Activated CD8-positive, alpha-beta memory T cell treated with anti-CD3 and anti-CD28 coated beads, Interleukin-2, amount 50 U/mL, for 1 hour (primary cell): ENCODE data around the gene ABCB9.

Source experiments
- DNase-seq: peaks from one replicate; pipeline ENCODE4 v3.0.0-alpha.2; 2020; ENCODE audit errors: extremely low read depth

Gene ABCB9

DNA sequence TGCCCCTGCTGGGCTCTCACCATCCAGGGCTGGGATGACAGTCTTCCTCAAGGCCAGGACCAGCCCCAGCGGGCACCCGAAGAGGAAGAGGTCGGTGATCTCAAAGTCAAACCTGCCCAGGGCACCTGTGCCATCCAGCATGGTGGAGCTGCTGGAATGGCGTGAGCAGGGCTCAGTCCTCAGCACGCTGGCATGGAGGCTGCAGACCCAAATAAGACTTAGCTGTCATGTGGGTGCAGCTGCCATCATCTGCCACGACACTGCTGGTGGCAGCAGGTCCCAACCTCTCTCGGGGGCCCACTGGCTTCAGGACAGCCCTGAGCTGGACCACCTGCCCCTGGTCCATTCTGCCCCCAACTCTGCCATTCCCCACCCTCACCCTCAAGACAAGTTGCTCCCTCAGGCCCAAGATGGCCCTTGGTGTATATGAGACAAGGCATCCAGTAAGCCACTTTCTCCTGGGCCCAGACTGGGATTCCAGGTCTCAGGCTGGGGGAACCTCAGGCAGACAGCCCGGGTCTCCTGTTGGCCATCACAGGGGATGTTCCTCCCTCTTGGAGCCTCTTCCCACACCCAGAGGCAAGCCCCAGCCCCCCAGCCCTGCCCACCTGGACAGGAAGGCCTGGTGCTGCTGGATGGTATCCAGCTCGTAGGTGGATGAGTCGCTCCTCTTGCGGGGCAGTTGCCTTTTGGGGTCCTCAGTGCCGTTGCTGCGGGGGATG, 28.7 kb upstream of the ABCB9 start:
- no peak for DNase-seq

DNA sequence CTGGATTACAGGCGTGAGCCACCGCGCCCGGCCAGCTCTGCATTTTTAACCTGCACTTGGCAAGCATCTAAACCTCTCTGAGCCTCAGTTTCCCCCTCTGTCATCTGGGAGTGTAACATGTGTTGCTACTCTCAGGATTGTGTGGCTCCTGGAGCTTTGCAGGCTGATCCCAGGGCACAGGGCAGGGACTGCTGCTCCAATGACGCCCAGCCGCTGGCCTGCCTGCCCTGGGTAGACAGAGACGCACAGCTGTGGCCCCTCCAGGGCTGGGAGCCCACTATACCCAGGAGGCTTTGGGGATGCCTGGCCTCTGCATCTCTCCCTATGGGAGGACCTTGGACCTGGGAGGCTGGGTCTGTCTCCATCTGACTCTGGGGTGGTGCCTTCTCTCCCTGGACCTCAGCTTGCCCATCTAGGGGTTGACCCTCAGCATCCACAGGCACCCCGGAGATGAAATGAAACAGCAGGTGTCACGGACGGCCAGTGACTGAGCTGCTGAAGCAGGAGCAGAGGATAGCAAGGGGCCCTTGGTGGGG, 27.9 kb upstream of the ABCB9 start:
- no peak for DNase-seq

DNA sequence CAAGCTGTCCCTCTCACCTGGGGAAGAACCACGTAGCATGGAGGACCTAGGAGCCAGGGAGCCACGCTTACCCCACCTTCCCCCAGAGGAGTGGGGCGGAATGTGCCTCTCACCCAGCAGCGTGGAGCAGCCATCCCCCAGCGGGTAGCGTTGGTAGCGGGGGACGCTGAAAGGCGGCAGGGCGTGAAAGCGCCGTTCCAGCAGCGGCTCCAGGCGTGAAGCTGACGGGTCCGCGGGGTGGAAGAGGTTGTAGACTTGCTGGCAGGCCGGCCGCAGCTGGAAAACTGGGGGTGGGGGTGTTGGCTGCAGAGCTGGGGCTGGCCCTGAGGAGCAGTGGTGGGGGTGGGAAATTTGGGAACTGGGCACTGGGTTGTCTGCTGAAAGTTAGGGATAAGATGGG, 26.1 kb upstream of the ABCB9 start:
- DNase-seq, result no peak

DNA sequence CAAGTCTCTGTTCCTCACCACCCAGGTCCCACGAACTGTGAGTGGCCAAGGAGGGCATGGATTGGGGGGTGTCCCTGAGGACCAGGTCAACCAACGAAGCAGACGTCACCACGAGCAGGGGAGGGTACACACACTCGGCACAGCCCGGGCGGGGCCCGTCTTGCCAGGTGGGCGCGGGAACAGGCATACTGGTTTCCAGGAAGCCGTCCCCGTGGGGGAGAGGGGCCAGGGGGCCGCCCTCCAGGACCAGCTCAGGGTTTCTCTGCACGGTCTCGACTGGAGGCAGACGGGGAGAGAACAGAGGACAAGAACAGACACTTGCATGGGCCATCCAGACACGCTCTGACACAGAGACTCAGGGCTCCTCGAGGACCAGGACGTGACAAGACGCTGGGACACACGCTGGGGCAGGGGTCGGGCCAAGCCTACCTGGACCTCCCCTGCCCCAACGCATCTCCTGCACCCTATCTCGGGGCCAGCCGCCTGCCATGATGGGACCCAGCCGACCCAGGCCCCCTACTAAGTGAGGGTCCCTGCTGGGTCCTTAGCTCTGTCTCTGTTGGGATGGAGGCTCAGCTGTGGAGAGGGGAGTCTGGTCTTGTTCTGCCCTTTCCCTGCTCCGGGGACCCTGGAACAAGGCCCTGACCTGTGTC, 25.5 kb upstream of the ABCB9 start:
- DNase-seq, result no peak

DNA sequence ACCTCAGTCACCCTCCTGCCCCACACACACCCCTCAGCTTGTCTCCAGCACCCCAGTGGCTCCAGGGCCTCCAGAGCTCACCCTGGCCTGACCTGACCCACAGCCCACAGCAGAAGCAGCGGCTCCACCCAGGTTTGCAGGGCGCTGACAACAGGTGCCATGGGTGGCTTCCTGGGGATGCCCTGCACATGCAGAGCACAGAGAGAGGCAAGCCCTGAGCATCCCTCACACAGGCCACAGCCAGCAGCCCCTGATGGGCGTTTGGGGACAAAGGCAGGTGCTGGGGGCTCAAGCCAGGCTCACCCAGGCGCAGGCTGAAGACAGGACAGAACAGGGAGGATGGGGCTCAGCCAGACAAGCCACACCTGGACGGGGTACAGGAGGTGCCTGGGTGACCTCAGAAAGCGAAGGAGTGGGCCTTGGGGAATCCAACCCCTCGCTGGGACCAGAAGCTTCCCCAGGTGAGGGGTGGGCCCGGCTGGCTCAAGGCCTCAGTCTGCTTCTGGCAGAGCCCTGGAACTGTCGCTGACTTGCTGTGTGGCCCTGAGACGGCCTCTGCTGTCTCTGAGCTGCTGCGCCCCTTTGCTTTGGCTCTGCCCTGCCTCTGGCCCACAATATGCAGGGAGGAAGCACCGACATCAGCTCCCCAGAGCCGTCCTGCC, 24.8 kb upstream of the ABCB9 start:
- DNase-seq, result no peak

DNA sequence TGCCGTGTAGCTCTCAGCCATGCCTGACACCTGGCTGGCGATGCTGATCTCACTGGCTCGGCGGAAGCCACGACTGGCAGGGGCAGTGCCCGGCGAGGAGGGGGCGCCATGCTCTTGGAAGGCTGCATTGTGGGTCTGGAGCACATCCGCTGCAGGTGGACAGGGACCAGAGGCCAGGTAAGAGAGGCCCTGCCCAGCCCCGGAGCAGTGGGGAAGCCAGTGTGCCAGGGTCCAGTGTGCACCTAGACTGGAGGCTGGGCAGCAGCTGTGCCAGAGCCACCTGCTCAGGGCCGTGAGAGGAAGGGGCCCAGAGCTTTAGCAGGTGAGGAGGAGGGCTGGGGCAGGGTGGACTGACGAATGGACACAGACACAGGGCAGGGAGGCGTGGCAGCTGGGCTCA, 24.3 kb upstream of the ABCB9 start:
- no peak for DNase-seq

DNA sequence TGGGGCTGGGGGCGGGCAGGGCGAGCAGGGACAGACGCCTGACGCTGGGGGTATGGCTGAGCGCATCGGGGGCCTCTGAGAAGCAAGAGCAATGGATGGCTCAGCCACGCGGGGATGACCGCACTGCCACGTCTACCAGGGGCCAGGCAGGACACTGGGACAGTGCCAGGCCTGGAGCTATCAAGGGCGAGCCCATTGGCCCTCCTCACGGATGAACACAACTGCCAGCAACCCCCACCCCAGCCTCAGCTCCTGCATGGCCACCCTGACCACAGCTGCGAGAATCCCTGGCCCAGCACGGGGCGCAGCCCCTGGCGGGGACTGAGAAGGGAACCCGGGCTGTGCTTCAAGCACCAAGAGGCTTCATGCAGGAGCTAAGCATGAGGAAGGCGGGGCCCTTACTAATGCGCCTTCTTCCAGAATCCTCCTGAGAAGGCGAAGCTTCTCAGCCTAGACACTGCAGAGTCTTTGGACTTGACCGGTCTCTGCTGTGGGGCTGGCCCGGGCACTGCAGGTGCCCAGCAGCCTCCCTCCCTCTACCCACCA, 23.7 kb upstream of the ABCB9 start:
- DNase-seq, result no peak

DNA sequence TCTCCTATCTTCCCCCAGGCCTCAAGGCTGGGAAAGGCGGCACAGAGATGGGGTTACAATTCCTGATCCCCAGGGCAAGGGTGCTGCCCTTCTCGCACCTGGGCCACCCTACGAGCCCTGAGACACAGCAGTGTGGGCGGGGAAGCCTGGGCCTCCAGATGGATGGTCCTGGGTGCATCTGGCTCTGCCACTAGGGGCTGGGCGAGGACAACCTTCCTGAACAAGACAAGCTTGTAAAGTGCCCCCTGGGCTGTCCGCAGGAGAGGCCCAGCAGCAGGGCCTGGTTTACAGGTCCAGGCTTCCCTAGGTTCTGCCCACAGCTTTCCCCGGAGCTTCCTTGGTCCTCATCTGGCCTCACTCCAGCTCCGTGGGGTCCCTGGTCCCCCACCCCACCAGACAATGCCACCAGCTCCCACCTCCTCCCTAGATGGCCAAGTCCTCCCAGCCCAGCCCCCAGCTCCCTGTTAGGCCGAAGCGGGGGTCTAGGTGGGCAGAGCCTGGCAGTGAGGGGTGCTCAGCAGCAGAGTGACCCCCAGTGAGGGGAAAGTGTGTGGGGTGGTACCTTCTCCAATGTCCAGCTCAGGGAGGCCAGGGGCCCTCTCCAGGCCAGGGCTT, 23.1 kb upstream of the ABCB9 start:
- no peak for DNase-seq

DNA sequence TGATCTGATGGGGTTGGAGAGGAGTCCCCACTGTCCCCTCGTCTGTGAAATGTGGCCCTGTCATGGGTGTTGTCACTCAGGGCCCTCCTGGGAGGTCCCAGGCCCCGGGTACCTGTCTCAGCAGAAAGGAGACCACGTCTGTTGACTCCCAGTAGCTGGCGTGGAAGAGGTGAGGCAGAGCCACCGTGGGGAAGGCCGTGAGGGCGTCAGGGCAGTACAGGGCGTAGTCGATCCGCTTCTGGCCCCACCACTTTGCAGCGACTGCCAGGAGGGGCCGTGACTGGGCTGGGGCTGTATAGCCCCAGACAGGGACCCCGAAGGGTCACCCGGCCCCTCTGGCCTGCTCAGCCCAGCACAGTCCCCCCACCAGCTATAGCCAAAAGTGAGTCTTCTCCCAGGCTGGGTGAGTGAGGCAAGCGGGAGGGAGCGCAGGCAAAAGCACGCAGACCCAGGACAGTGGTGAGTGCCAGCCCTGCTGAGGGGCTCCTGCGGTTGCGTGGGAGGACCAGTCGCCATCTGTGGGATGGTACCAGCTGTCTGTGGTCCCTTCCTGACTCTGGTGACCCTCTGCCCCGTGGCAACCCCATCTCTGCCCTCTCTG, 22.4 kb upstream of the ABCB9 start:
- DNase-seq, result no peak

DNA sequence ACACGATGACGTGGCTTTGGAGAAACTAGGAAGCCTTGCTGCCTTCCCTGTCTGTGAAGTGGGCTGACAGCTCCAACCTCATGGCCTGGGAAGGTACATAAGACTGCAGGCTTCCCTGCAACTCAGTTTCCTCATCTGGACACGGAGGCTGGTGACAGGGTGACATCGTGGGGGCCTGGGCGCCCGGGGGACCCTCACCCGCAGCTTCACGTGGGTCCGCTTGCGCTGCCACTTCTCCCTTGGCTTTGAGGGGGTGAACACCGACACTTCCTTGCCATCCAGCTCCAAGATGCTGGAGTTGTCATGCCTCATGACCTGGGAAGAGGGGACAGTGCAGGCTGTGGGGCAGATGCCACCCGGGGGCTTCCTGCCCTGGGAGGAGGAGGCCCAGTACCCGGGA, 21.8 kb upstream of the ABCB9 start:
- DNase-seq, result no peak

DNA sequence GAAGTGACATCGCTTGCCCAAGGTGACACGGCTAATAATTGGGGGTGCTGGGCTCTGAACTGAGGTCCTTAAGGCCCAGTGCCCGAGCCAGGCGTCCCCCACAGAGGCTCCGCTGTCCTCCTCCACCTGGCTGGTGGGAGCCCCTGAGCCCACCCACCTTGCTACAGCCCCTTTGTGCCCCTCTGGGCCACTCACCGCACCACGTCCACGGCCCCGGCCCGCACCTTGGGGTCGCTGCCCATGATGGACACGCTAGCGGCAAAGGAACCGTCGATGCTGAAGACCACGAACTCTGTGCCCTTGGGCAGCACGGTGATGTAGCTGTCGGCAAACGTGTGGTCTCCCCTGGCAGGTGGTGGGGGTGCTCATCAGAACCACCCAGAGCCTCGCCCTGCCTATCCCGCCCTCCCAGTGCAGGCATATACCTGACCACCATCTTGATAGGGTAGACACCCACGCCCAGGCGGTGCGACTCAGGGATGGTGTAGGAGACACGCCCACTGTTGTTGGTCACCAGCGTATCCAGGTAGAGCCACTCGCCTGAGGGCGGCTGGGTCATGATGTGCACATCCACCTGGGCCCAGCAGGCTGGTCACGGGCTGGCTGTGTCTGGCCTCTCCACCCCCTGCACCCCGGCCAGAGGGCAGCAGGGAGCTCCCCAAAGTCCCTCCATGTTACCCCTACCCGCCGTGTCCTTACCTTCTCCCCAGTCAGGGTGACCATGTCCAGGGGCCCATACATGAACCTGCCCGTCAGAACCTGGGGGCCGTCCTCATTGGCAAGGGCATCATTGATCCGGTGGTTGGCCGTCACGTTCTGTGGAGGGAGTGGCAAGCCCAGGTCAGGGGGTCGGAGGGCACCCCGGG, 21.1 kb upstream of the ABCB9 start:
- no peak for DNase-seq

DNA sequence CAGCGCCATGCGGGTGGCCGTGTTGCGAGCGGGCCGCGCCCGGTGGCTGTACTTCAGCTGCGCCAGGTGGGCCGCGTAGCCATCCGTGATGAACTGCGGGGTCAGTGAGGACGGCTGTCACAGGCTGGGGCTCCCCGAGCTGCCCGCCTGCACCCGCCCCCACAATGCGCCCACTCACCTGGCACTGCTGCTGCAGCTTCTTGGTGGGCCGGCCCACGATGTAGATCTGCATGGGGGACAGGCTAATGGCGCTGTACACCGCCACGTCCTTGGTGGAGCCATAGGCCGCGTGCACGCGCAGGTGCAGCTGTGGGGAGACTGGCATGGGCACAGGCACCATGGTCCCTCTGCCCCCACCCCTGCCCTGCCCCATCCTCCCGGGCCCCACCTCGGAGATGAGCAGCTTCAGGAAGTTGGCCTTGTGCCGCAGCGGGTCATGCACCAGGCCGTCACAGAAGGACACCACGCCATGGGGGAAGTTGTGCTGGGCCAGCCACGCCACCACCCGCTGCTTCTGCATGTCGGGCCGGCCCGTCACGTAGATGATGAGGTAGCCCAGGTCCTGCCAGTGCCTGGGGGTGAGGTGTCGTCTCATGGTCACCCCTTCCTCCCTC, 20.1 kb upstream of the ABCB9 start:
- no peak for DNase-seq

DNA sequence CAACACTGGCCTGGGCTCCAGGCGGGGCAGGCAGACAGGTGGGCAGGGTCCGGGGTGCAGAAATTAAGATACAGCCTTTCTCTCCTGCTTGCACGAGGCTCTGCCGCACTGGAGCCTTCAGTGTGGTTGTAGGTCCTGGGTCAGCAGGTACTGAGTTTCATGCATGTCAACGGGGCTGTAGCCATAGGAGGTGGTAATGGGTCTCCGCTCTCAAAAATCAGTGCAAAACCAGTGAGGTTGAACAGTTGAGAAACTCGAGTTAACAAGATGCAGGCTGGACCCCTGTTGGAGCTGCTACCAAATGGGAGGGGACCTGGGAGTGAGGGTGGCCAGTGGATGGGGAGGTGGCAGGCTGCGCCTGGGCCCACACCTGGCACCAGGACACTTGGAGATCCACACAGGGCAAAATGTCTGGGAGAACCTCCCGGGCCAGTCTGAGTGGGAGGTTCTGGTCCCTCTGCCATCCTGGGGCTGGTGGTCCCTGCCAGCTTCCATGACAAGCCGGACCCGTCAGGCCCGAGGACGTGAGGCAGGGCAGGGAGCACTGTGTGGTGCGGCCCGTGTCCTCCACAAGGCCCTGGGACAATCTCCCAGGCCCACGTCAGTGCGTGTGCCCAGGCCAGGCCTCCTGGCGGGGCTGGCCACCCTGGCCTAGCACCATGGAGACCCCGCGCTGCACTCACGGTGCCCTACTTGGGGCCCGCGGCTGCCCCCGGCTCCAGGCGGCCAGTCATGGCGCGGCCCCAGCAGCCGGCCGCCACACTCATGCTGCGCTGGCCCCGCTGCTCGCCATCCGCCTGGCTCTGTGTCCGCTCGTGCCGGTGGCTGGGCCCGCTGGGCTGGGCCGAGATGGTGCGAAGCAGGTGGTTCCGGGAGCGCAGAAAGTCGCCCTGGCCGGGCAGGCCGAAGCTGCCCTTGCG, 19.3 kb upstream of the ABCB9 start:
- DNase-seq, result no peak

DNA sequence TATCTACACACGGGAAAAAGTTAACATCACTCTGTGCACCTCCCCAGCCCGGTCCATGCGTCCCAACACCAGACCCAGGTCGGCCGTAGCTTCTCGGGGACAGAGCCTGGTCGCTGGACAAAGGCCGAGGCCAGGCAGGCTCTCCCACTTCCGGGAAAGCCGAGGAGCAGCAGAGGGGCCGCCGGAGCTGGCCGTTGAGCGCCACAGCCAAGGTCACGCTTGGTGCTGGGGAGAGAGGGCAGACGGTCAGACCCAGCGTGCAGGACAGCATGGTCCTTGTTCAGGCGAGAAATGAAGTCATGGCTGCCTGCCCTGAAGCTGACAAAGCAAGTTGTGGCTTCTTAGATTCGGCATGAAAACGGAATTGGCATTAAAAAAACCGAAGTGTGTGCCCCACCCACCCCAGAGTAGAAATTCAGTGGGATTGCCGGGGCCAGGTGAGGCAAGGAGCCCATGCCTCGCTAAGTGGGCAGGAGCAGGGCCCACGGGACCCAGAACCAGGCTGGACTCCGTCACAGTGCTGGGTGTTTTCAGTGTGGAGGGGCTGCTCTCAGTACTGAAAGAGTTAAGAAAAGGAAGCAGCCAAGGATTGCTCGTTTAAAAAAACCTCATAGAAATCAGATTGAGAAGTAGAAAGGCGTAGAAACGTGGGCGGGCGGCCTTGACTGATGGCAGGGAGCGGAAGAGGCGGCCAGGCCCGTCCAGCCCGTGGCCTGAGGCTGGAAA, 18.5 kb upstream of the ABCB9 start:
- no peak for DNase-seq

DNA sequence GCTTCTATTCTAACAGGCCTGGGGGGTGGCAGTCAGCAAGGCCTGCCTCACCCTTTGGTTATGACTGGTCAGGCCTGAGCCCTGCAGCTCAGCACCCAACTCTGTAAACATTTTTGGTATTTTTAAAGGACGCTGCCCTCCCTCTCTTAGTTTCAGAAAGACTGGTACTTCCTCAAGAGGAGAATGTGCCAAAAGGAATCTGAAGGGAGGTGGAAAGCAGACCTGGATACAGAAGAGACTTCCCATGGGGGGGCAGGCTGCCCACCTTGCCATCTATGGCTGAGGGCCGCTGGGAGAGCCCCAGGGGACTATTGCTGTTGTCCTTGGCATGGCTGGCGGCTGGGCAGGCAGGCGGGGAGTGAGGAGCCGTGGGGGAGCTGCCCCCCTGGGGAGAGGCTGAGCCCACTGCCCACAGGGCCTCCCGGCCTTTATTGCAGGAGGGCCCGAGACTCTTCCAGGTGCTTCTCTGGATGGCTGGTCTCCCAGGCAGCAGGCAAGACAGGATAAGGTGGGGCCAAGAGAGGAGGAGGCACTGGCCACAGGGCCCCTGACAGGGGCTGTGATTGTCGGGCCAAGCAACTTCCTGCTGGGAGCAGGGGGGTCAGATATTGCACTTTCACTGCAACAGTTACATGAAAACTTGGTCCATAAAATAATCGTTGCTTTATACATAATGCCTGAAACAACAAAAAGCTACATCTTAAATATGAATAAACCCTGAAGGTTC, 17.7 kb upstream of the ABCB9 start:
- DNase-seq, result no peak

DNA sequence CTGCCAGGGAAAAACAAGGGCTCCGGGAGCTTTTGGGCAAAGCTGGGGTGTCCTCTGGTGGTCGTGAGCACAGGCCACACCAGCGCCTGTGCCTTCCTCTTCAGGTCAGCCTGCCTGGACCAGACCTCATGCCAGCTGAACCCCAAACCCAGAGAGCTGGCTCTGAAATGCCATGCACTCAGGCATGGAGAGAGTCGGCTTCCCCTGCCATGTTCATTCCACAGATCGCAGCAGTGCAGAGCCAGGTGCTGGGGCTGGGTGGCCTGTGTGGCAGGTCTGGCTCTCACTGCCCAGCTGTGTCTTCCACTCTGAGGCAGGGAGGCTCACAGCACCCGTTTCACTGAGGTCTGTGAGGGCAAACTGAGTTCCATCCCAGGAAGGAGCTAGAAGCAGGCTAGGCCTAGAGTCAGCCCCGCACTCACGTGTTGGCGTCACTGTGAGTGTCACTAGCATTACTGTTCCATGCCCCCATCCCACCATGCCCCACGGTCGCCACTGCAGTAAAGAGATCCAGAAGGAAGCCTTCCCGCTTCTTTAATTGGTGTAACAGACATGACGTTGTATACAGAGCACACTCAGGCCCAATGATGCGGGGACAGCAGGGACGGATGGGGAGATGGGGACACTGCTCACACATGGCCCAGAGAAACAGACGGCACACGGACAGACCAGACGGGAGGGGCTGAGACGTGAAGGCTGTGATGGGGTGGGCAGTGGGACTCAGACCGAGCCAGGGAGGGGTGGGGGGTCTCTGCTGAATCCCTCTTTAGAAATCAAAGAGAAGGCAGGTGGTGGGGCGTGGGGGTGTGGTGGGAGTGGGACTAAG, 16.9 kb upstream of the ABCB9 start:
- no peak for DNase-seq

DNA sequence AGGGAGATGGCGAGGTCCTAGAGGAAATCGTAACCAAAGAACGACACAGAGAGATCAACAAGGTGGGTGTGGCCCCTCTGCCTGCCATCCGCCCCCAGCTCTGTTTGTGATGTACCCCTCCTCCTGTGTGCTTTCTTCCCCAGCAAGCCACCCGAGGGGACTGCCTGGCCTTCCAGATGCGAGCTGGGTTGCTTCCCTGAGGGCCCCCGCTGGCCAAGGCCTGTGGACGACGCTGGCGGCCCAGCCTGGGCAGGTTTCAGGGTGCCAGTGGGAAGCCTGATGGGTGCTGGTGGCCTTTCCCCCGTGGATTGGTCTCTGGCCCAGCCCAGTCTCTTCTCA, 16.2 kb upstream of the ABCB9 start:
- DNase-seq, result no peak
